MM.1S (cell line): ENCODE measurements around the gene AKAP6.

Experiments
- CTCF ChIP-seq: fragments of 300-600 bp; sonication (generic); IDR thresholded peaks from 2 replicates; pipeline ENCODE4 v1.5.1; 2016; ENCODE audit warnings: antibody characterized with exemption, low read length, mixed read lengths
- EZH2 ChIP-seq: fragments of 300-600 bp; sonication (generic); optimal IDR thresholded peaks from 2 replicates; pipeline ENCODE3; 2017; ENCODE audit warnings: low read depth, mild to moderate bottlenecking, antibody characterized with exemption, low read length, mixed read lengths
- EZH2phosphoT487 ChIP-seq: fragments of 300-600 bp; sonication (generic); IDR thresholded peaks from 2 replicates; pipeline ENCODE4 v1.6.1; 2018; ENCODE audit warnings: antibody characterized with exemption, low read length

GRCh38 chr14:32552766-32553165 lies 223.7 kb downstream of the AKAP6 start:
- TF ChIP-seq CTCF (no peak), EZH2 (no peak), EZH2phosphoT487 (no peak)
